DMS79 (cell line): Measurements from ENCODE around the gene LSM3.
"Not testable (repeated sequence)": the region's sequence is repeated elsewhere in the genome, so short reads cannot be mapped to it uniquely, and the experiment has no call there.

ENCODE experiments used
- DNase-seq: peaks from one replicate; lab custom pipeline; 2025; lab: John Stamatoyannopoulos, UW

LSM3 gene

DNA sequence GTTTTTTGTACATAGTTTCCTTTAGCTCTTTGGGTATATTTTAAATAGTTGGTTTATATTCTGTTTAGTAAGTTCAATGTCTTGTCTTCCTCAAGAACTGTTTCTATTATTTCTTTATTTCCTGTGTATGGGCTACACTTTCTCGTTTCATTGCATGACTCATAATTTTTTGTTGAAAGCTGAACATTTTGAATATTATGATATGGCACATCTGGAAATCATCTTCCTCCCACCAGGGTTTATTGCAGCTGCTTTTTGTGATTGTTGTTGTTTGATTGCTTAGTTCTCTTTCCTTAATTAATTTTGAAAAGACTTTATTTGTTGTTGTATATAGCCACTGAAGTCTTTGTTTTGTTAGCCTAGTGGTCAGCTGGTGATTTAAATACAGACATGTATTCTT lies 43.8 kb downstream of the LSM3 start:
- no peak for DNase-seq

GRCh38 chr3:14222900-14223594 lies 44.4 kb downstream of the LSM3 start:
- no peak for DNase-seq

DNA sequence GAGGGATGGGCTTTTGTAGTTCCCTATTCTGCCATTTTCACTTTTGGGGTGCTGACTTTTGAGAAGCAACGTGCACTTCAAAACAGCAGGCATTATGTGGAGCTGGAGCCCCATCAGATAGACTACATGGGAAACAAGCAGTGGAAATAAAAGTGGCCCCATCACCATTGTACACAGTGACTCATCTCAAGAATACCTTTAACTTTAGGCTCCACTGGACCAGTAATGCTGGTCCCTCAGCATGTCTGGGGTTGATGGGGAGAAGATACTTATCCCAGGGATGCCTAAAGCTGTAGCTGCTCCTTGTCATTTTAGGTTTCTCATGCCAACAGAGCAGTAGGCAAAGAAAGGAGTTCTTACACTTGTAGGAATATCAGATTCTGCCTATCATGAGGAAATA lies 45.0 kb downstream of the LSM3 start:
- no peak for DNase-seq

DNA sequence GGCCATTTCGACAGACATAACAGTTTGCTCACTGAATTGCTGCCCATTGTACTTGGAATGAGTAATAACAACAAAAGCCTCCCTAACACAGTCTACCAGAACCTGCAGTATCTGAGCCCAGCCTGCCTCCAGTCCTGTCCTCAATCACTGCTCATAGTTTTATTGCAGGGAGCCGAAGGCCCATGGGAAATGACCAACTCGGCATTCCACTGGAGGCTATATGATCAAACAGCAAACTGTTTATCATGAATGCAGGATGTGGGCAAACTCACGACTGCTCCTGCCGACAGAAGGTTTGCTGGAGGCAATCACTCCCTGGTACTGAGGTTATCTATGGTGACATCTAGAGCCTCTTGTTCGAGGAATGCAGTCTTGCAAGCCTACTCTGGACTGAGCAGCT lies 46.3 kb downstream of the LSM3 start:
- no peak for DNase-seq

DNA sequence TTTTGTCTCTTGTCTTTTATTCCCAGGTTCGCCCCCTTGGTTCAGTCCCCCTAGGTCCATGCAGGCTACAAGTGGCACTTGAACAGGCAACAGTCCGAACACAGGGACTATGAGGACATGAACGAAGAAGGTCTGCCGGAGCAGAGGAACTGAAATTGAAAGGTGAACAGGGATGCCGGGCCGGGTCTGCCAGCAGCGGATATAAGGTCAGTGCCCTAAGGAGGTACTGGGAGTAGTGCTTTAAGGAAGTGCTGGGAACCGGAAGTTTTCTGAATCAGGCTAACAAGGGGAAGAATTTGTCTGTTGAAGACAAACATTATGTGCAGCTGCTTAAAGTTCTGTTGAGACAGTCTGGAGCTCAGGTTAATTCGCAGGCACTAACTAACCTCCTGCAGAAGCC lies 46.8 kb downstream of the LSM3 start:
- no peak for DNase-seq

- not testable (repeated sequence) for DNase-seq
Measured at GRCh38 chr3:14226351-14226750, 47.7 kb downstream of the LSM3 start.

GRCh38 chr3:14227856-14228255 lies 49.2 kb downstream of the LSM3 start:
- DNase-seq: no peak

GRCh38 chr3:14228681-14229470 lies 50.3 kb downstream of the LSM3 start:
- peak; percentile 40 for DNase-seq

- DNase-seq: not testable (repeated sequence)
Measured at GRCh38 chr3:14229695-14230094, 51.1 kb downstream of the LSM3 start.

DNA sequence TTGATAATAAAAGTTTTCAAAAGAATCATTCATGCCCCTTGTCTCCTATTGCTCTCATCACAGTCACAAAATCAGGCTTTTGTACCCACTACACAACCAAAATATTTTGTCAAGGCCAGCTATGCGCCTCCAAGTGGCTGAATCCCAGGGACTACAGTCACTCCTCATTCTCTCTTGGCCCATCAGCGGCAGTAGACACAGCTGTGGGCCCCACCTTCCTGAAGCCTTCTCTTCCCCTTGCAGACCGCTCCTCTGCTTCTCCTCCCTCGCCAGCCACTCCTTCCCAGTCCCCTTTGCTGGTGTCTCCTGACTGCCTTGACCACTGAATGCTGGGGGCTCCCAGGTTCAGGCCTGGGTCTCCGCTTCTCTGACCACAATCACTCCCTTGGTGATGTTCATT lies 52.1 kb downstream of the LSM3 start:
- no peak for DNase-seq

GRCh38 chr3:14231145-14231990 lies 52.8 kb downstream of the LSM3 start:
- no peak for DNase-seq

GRCh38 chr3:14231998-14232501 lies 53.4 kb downstream of the LSM3 start:
- DNase-seq: no peak

GRCh38 chr3:14234251-14235002 lies 55.8 kb downstream of the LSM3 start:
- DNase-seq: no peak

- DNase-seq: no peak
Measured at GRCh38 chr3:14235003-14235911, 56.6 kb downstream of the LSM3 start.

DNA sequence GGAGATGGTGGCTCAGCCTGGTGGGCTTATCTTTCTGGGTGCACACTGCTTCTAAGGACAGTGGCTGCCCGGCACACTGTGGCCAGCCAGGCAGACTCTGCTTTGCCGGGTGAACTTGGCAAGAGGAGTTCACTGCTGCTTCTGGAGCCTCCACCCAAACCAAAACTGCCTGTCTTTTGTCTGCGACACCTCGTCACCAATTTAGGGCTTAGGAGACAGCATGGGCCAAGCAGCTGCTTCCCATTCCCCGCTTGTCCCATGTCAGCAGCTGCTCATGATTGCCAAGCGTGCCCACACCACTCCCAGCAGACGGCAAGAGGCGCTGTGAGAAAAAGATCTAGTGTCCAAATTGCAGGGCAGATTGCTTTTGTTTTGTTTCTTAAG lies 57.3 kb downstream of the LSM3 start:
- no peak for DNase-seq

- DNase-seq: no peak
Measured at GRCh38 chr3:14236902-14237301, 58.3 kb downstream of the LSM3 start.

DNA sequence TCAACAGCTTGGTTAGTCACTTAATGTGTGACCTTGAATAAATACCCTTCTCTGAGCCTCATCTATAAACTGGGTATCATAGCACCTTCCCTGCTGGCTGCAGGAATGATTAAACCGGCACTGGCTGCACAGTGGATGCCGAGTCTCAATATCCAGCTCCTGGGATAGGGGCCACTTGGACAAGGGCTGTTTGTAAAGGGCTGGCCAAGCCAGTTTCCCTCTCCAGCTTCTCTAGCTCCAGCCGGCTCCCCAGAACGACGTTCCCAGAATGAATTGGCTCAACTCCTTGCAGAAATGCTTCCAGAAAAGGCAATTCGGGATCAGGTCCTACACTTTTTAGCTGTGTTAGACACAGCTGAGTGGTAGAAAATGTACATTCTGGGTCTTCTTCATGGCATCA lies 58.8 kb downstream of the LSM3 start:
- DNase-seq: no peak

DNA sequence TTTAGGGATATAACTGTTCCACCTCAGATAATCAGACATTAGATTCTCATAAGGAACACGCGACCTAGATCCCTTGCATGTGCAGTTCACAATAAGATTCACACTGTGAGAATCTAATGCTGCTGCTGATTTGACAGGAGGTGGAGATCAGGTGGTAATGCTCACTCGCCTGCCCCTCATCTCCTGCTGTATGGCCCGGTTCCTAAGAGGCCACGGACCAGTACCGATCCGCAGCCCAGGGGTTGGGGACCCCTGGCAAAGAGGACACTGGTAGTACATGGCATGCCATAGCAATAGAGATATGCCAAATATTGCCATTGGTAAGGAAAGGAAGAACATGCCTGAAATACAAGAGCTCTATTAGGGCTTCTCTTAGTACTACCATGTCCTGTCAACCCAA lies 59.7 kb downstream of the LSM3 start:
- no peak for DNase-seq

DNA sequence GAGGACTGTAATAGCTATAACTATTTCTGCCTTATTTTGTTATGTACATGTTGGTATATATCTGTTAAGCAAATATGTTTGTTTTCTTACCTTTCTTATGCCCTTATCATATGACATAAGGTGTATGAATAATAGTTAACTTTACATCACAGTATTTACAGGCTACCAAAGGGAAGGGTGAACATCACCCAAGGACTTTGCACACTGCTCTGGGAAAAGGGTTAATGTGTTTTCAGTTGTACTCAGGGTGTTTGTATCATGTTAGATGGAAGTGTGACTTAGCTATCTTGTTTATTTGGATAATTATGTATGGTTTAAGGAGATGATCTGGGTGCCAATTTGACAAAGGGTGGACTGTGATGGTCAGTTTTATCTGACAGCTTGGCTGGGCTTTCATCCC lies 60.3 kb downstream of the LSM3 start:
- no peak for DNase-seq

GRCh38 chr3:14239940-14240339 lies 61.3 kb downstream of the LSM3 start:
- DNase-seq: no peak

DNA sequence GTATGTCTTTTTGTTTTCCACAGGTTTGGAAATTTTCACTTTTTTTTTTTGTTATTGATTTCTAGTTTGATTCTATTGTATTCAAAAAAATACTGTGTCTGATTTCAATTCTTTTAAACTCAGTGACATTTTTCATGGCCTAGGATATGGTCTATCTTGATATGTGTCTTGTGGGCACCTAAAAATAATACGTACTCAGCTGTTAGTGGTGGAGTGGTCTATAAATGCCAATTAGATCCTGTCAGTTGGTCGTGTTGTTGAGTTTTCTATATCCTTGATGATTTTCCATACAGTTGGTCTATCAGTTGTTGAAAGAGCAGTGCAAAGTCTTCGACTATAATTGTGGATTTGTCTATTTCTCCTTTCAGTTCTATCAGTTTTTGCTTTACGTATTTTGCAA lies 61.7 kb downstream of the LSM3 start:
- DNase-seq: no peak
